Activated CD4-positive, alpha-beta T cell treated with anti-CD3 and anti-CD28 coated beads for 48 hours (primary cell): ENCODE results near the gene TRPM3.

Experiments
- DNase-seq: peaks from one replicate; pipeline ENCODE4 v3.0.0-alpha.2; 2020

The TRPM3 gene

DNA sequence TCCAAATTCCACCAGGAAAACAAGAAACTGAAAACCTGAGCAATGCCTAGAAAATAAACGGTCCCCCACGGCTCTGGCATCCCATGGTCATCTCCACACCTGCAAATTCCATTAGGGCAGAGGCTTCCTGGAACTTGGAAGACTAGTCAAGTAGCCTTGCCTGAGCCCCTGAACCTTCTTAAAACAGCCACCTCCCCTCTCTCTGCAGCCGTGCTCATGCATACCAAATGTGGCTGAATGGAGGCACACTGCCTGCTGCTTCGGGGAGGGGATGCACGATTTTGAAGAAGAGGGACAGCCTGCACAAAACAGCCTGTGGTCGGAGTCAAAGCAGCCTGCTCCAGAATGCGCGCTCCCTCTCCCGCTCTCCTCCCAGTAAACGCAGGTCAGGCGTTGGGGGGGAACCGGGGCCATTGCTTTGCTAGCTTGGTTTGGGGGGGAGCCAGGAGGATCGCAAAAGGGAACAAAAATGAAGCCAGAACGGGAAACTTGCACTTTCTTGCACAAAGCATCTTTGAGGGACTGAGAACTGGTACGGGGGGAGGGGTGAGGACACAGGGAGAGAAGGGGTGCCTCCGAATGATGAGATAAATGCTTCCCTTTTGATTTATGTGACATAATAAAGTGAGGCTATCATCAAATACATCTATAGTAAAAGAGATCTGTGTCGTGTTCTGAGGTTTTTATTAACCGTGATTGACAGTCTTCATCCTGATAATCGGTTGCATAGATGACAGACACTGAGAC is at the start of gene TRPM3:
Gene TRPM3, minus strand, starts transcription at position 347 of the 747 bp plus-strand sequence. Its CDS starts 267 bp downstream, at position 80.
- no peak for DNase-seq

DNA sequence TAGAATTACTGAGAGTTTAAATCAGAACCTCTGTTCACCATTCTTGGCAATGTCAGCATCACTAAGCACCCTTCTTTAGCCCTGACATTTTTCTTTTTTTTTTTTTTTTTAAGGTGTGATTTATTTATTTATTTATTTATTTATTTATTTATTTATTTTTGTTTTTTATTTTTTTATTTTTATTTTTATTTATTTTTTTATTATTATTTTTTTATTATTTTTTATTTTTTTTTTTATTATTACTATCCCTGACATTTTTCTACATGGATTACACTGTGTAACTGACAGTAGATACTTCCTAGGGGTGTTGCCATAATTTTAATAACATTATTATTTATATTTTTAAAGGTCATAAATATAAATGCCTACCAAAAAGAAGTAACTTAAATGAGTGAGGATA is 47.0 kb upstream of the TRPM3 start:
- DNase-seq: no peak

DNA sequence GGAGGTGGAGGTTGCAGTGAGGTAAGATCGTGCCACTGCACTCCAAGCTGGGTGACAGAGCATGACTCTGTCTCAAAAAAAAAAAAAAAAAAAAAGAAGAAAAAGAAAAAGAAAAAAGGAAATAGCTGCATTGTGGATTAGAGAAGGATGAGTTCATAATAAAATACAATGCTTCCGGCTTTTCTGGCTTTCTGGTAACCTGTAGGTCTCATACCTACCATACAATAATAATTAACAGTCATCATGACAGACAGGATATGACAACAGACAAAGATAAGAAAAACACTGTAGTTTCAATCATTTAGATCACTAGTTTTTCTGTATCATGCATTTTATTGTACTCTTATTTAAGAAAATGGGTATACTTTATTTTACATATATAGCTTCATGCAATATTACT is 40.7 kb upstream of the TRPM3 start:
- DNase-seq: no peak

DNA sequence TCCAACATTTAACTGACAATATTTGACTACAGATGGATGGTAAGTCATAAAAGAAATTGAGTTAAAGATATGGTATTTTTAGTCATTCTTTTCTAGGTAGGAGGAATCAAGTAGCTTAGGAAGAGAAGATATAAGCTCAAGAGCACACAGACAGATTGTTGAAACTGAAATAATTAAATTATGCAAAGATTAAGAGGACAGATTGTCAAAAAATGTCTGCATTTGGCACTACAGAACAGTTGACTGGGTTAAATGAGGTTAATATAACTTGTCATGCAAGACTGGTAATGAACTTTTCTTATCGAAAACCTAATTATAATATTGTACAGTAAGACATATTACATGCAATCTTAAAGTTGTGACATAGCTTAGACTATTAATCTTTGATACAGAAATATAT is 36.3 kb upstream of the TRPM3 start:
- DNase-seq: no peak

DNA sequence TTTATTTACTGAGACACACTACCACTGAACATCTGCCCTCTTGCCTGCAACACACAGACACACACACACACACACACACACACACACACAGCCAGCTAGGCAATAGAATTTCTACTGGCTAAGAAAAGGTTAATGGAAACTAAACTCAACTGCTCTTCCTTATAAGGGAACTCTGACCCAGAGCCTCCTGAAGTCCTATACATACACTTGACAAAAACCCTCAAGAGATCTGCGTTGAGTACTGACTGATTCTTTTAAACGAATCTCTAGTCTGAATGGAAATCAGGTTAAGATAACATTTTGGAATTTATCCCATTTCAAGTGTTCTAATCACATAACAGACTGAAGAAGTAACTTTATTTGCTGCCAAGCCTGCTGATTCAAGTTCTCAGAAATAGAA is 25.9 kb upstream of the TRPM3 start:
- no peak for DNase-seq

DNA sequence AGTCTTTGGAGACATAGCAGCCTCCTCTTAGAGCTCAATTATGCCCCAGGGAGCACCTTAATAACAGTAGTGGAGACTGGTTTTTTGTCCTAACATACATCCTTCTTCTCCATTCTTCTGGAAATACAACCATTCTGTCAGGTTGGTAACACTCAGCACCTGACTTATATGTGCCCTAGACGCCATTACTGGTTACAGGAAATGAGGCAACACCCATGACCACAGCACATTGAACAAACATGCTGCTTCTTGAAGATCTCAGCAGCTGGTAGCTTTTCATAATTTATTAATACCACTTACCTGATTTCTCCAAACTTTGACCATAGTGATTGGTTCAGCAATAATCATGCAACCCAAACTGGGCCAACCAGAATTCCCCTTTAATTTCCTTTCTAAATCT is 25.1 kb upstream of the TRPM3 start:
- DNase-seq: no peak

DNA sequence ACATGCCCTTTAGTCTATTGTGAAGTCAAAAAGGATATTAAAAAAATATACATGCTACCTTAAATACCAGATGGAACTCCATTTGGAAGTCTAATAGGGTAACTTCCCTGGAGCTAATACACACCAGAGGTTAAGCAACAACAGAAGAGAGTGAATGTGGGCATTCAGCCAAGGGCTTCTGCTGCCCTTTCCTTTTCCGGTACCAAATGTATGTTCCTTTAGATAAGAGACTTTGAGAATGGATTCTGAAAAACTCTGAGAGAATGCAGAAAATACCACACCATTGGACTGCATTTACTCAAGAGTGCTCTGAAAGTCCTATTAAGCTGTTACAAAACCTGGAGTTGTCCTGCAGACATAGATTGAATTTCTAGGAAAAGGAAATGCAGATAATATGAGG is 23.8 kb upstream of the TRPM3 start:
- no peak for DNase-seq

DNA sequence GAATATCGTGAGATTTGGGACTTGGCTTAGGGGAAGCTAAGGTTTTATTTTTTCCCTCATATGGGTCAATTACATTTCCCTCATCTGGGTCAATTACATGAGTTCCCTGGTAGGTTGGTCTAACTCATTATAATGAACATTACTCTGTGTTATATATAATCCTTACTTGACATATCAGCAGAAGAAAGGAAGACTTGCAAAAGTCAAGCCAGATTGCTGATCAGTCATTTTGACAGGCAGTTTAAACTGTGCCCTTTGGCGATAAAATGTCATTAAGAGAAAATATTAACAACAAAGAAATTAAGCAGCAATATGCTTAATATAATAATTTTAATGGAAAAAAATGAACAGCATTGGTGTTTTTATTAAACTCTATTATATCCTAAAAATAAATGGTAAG is 23.1 kb upstream of the TRPM3 start:
- DNase-seq: no peak

DNA sequence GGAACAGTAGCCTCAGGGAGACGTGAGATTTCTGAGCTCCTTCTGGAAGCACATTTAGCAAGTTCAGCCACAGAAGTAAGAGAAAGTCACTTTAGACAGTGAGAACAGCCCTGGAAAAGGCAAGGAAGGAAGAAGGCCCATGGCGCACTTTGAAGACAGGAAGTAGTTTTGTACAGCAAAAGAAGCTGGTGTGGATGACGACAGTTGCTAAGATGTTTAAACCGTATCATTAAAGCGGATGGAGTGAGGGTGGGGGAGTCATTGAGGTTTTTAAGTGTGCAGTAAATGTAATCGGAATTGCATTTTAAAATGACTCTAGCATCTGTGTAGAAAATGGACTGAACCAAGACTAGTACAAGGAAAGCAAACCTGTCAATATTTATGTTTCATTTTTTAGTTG is 15.3 kb upstream of the TRPM3 start:
- no peak for DNase-seq

DNA sequence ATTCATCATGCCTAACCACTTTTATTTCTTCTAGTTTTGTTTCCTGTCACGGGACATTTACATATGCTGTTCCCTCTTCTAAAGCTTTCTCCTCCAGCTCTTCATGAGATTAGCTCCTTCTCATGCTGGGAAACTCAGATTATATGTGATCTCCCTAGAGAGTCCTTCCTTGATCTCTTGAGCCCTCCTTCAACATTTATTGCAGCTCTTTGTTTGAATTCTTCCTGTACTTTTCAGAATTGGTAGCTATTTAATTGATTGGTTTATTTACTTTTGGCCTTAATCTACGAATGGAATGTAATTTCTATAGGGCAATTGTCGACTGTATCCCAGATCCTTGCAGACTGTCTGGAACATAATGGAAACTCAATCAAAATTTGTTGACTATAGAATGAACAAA is 9.7 kb upstream of the TRPM3 start:
- DNase-seq: no peak

DNA sequence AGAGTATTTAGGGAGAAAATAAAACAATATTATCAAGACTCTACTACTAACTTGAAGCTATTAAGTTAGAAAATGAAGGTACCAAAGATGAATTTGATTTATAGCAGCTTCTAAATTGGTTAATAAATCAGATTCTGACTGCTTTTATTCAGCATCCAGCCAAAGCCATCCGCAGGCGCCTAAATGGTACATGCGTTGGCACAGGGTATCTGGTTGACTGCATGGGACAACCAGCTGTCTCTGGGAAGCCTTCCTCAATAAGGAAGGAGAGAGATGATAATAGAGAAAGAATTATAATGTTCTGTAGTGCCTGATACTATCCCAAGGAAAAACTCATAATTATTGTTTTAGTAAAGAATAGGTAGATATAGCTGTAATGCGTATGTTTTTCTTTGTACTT is 9.1 kb upstream of the TRPM3 start:
- DNase-seq: no peak

DNA sequence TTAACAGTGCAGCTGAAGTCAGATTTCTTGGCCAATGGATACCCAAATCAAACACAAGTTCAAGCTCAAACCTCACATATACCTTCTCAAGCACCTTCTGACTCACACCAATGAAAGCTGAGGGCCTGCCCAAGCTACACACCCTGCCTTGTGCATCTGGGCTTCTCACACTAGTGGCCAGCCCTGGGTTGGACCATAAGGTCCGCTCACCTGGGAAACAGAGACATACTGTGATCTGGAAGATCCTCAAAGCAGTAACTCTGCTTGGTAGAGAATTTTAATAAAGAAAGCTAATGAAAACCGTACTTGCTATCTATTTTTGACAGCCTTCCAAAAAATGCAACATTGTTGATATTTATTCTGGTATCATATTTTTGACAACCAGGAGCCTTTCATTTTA is 7.4 kb upstream of the TRPM3 start:
- no peak for DNase-seq

DNA sequence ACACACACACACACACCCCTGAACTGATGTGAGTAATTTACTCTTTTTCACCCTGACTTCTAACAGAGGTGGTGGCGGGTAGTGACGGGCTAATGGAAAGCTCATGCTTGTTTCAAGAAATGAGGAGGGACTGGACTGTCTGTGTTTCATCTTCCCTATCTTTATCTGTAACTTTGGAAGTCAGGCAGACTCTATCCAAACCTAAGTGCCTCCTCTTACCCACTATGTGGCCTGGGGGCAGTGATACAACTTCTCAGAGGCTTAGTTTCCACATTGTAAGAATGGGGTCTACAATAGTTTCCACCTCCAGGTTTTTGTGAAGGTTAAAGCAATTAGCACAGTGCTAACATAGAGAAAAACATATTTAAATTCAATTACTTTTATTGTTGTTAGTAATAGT is 5.9 kb upstream of the TRPM3 start:
- no peak for DNase-seq

DNA sequence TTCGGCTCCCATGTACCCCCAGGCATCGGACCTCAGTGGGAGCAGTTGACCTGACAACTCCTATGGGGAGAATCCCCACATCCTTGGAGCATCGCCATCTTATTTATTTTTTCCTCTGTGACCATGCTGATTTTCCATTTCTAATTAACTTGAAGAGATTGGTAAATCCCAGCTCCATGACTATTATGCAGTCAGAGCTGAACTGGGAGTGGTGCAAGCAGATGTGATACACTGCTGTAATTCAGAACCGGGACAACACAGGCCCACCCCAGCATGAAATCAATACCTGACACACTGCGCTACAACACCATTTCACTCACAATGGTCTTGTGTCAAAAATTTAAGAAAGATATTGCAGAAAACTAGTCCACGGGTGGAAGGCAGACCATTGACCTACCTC is 1.0 kb upstream of the TRPM3 start:
- no peak for DNase-seq

DNA sequence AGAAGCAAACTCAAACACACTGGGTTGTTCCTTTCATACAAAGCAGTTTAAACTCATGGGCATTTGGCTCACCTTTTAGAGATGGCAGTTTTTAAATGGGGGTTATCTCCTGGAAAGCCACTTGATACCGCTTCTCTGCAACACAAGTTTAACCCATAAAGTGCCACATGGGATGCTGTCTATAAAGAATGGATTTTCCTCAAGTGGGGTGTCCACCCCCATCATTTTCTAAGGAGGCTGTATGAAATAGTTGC is 528 bp upstream of the TRPM3 start:
- no peak for DNase-seq

DNA sequence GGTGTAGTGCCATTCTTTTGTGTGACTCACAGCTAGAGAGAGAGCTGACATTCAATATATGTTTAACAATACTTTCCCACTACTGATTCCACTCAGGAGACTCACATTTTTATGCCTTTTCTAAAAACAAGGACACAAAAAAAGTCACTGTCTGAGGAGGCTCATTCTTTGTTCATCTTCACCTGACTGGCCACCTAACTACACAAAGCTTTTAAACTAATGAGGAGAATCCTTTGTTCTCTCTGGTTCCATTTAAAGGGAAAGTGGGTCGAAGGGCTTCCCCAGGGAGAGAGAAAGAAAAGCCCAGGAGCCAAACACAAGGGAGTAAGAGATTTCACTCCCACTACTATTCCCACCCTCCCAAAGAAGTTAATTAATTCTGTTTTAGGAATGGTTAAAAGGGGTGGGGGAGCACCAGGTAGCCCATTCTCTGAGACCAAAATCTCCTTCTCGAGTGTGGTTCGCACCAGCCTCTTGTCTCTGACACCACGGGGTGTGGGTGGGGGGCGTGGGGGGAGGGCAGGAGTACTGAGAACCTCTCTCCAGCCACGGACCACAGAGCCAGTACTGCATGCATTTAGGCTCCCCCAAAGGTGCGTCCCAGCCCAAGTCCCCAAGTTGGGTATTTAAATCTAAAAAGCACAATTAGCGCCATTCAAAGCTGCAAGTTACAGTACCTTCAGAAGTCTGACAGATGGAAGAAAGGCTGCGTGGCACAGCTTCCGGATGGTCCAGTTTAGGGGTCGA is 747 bp downstream of the TRPM3 start:
- no peak for DNase-seq

DNA sequence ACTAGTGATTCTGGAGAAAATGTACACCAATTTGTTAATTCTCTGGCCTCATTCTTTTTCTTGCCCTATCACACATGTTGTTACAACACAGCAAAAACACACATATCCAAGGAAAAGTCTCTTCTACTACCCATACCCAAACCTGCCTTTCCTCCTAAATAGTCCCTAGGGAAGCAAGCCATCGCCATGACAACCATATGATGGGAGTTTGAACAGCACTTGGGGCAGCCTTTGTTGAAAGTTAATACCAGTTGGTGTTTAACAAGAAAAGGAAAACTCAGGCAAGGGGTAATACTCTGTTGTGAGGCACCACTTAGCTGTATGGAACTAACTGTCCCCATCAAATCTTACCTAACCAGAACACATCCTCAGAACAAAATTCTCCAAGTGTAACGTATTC is 1.7 kb downstream of the TRPM3 start:
- no peak for DNase-seq

DNA sequence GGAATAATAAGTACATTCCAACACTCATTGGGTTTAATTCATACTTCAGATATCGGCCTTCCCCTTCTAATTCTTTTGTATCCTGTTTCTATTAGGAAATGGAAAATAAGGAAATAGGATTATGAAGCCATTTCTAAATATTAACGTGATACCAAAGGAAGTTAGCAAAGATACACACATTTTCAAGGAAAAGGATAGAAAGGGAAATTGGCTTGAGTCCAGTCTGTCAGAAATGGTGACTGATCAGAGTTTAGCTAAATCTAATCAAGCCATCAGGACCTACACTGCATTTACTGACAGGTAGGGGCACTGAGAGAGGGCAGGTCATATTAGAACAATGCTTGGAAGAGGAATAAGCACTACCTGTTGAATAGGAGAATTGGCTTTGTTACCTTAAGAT is 3.1 kb downstream of the TRPM3 start:
- DNase-seq: no peak

DNA sequence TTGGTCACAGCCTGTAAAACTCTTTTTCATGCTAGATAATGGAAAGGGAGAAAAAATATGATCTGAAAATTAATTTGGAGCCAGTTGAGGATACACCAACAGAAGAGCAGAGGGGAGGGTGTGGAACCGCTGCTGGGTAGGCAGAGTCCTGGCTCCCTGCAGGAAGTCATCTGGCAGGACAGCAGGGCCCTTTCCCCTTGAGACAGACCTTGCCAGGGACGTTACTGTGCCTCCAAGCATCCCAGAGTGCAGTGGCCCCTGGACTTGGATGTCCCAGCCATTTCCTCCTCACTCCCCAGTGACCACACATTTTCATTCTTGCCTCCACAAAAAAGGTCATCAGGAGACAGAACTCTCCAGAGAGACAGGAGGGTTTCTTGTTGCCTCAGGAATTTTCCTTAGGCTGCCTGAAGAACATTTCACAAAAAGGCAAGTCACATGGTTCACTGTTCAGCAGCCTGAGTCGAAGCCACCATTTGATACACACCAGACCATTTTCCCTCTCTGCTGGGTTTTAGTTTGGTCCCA is 5.9 kb downstream of the TRPM3 start:
- no peak for DNase-seq

DNA sequence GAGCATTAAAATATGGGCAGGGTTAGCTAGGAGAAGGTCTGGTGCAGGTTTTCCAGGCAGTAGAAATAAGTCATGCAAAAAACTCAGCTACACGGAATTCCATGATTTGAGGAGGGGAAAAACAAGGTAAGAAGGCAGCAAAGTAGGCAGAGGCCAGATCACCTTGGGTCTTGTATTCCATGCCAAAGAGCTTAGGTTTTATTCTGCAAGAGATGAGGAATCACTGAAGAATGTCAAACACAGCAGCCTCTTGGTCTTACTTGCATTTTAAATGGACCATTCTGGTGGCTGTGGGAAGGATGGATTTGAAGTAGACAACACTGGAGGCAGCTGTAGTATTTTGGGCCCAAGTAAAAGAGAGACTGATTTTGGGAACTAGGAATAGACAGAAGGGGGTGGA is 8.6 kb downstream of the TRPM3 start:
- DNase-seq: no peak

DNA sequence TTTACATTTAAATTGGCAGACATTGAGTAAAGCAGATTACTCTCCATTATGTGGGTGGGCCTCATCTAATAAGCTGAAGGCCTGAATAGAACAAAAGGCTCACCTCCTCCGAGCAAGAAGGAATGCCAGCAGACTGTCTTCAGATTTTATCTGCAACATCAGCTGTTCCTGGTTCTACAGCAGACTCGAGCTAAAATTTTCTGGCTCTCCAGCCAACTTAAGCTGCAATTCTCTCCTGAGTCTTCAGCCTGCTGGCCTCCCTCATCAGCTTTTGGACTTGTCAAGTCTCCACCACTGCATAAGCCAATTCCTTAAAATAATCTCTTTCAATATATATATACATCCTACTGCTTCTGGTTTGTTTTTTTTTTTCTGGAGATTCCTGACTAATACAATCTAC is 12.5 kb downstream of the TRPM3 start:
- DNase-seq: no peak

DNA sequence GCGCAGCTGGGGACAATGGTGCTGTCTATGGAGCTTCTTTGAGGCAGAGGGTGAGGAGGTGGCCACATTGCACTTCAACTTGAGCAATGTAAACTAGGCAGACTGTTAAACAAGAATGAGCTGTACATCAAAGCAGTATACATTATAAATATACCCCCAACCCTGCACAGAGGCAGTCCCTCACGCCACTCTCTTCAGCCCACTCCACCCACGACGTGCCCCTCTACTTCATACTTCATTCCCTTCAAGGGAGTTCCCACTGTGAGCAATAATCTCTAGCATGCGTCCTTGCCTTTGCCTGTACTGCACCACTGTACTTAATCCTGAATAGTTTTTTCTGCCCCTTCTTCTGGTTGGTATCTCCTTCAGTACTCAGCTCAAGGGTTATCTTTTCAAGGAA is 14.4 kb downstream of the TRPM3 start:
- no peak for DNase-seq

DNA sequence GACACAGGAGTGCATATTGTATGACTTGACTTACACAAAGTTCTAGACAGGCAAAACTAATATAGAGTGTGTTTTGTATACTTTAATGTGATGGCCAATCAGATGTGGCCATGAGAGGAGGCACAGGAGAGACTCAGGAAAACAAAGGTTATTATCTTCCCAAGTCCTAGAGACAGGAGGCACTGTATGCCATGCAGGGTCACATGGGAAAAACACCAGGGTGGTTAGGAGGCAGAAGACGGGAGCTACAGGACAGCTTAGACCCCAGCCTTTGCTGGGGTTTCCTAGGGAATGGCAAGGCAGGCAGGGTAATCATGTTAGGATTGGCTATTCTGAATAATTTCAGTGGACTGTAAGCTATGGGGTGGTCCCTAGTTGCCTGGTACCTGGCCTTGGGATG is 16.2 kb downstream of the TRPM3 start:
- no peak for DNase-seq

DNA sequence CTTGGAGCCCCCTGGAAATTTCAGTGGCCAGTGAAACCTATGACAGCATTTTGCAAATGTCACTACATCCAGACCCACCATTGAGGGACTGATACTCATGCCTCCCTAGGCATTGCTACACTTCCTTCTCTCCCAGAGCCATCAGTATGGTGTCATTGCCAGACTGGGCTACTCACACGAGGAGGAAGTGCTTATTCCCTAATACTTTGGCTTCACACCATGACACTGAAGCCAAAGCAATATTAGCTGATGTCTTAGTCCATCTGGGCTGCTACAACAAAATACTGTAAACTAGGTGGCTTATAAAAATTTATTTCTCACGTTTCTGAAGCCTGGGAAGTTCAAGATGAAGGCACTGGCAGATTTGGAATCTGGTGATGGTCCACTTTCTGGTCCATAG is 22.6 kb downstream of the TRPM3 start:
- DNase-seq: no peak

DNA sequence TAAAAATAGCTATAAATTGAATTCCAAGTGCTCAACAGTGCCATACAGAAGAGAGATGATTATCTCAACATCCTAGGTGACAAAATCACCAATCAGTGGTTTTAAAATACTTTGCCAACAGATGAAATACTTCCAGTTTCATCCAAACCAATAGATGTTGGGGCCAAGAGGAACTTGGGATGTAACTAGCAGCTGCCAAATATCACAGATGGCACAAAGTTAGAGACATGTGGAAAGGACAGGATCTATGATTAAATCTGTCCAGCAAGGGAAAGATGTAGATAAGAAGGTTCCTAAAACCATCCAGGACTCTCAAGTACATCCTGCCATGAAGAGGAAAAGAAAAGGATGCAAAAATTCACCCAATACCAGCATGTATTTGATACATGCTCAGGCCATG is 23.8 kb downstream of the TRPM3 start:
- DNase-seq: no peak
